H1 (cell line): ENCODE measurements around the gene MMEL1. TPM values are rescaled to one million over a fixed set of nuclear protein-coding genes. Genes with fewer than 3 reads are reported as not detected.

Experiments used
- CHD7 ChIP-seq: fragments of 300-600 bp; sonication (generic); IDR thresholded peaks from 2 replicates; pipeline ENCODE4 v1.7.1; 2012; ENCODE audit warnings: low read length, moderate library complexity, mild to moderate bottlenecking, inconsistent platforms; ENCODE audit not compliant: insufficient replicate concordance
- JUND ChIP-seq: IDR thresholded peaks from 2 replicates; pipeline ENCODE4 v1.6.1; 2011; ENCODE audit warnings: mild to moderate bottlenecking, improper control_type of control experiment, low read length
- NRF1 ChIP-seq: IDR thresholded peaks from 2 replicates; pipeline ENCODE4 v1.6.1; 2011; ENCODE audit warnings: mild to moderate bottlenecking, low read depth, low read length, improper control_type of control experiment
- RBBP5 ChIP-seq: IDR thresholded peaks from 2 replicates; pipeline ENCODE4 v1.7.1; 2012; ENCODE audit warnings: low read depth, mild to moderate bottlenecking, inconsistent platforms, low read length, moderate library complexity, borderline replicate concordance
- SP2 ChIP-seq: IDR thresholded peaks from 2 replicates; pipeline ENCODE4 v1.6.1; 2012; ENCODE audit warnings: mild to moderate bottlenecking, low read length, inconsistent platforms
- TEAD4 ChIP-seq: IDR thresholded peaks from 2 replicates; pipeline ENCODE4 v1.6.1; 2012; ENCODE audit warnings: low read depth, low read length, inconsistent platforms, mixed read lengths
- polyA plus RNA-seq, 7 experiments: library from polyadenylated mRNA; depleted of rRNA in 3 of 7; stranded (reverse) in 5 of 7; unstranded in 2 of 7; fragments of >200 nt in 5 of 7; fragments of 200-250 nt in 2 of 7; gene quantifications; 1 replicate in 5 of 7; 2 replicates in 1 of 7; 4 replicates in 1 of 7; pipeline versions ENCODE4 v1.2.1 to v1.2.3, GENCODE V29; 2011 to 2013; ENCODE audit warnings: missing spikeins in 2 of 7, mixed read lengths in 2 of 7
- total RNA-seq: library from RNA; stranded (reverse); fragmentation: NEBNext Ultra II Directional; extraction: Animal tissue kit (Norgen Biotek cat#: 25700); gene quantifications from 2 replicates; pipeline ENCODE4 v1.2.1, GENCODE V29; 2021

MMEL1 gene
- total and polyA plus RNA-seq, 2 of the 8 experiments (the other 6 are each of a cell fraction or from before 2014, with no cell fraction given): 0.91 to 1.7 TPM

DNA sequence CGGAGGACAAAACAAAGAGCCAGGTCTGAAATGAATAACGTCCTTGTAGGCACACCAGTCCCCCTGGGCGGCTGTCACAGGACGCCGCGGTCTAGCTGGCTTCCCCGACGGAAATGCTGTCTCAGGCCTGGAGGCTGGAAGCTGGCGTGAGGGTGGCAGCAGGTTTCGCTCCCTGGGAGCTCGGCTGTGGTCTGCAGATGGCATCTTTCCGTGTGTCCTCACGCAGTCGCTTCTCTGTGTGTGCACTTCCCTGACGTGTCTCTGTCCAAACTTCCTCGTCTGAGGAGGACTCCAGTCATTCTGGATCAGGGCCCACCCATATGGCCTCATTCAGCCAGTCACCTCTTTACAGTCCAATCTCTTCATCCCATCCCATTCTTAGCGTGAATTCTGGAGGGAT is 62.5 kb downstream of the MMEL1 start (continued):
- TF ChIP-seq CHD7: no peak
- TF ChIP-seq TEAD4: no peak
- no peak for TF ChIP-seq SP2
- TF ChIP-seq RBBP5: no peak
- no peak for TF ChIP-seq NRF1
- no peak for TF ChIP-seq JUND
